LNCaP clone FGC (cell line): ENCODE results near the gene TAC4.

ENCODE experiments used
- DNase-seq: peaks from one replicate; pipeline ENCODE4 v3.0.0-alpha.2; 2011; ENCODE audit warnings: low read depth
- H3K4me3 ChIP-seq: 2 replicates; pipeline ENCODE4 v1.5.1; 2011; ENCODE audit warnings: mild to moderate bottlenecking, low read depth, low read length, control low read depth
- TF ChIP-seq, protein P1 (sequence below): IDR thresholded peaks from 2 replicates; pipeline ENCODE4 v1.5.1; 2012; ENCODE audit warnings: mild to moderate bottlenecking; ENCODE audit not compliant: control insufficient read depth, insufficient read depth; ENCODE audit errors: extremely low read depth

TAC4 gene

DNA sequence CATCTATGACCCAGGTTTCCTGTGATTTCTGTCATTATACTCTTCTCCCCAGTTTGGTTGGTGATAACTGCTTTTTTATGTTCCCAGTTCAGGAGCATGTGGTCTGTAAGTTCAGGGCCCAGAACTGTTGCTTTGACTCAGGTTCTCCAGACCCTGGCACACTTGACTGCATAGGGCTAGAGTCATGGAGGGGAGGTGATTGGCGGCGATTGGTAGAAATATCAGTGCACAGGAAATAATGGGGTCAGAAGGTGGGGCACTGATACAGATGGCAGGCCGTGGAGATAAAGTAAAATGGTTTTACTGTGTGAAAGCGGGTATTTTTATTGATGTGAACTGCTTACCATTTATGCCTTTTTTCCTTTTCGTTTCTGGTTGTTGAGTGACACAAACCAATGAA, 28.7 kb downstream of the TAC4 start:
- TF ChIP-seq, protein P1, sequence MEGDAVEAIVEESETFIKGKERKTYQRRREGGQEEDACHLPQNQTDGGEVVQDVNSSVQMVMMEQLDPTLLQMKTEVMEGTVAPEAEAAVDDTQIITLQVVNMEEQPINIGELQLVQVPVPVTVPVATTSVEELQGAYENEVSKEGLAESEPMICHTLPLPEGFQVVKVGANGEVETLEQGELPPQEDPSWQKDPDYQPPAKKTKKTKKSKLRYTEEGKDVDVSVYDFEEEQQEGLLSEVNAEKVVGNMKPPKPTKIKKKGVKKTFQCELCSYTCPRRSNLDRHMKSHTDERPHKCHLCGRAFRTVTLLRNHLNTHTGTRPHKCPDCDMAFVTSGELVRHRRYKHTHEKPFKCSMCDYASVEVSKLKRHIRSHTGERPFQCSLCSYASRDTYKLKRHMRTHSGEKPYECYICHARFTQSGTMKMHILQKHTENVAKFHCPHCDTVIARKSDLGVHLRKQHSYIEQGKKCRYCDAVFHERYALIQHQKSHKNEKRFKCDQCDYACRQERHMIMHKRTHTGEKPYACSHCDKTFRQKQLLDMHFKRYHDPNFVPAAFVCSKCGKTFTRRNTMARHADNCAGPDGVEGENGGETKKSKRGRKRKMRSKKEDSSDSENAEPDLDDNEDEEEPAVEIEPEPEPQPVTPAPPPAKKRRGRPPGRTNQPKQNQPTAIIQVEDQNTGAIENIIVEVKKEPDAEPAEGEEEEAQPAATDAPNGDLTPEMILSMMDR = no peak
- DNase-seq = no peak
- H3K4me3 ChIP-seq = no peak overlapping the region

DNA sequence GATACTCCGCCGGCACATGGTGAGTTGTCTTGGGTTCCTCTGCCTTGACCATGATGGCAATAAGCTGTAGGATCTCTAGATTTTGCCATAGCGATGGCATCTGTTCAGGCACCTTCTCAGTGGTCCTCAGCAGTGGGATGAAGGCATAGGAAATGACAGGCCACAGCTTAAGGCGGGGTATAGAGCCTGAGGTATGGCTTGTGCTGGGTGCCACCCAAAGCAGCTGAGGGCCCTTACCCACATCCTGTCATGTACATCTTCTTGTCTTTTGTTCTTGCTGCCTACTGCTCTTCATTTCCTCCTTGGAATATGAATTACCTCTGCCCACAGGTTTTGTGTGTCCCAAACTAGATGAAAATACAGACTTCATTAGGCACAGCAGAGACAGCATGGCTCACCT, 29.9 kb downstream of the TAC4 start:
- no peak overlapping the region for H3K4me3 ChIP-seq
- DNase-seq = no peak
- TF ChIP-seq, protein P1 = no peak

DNA sequence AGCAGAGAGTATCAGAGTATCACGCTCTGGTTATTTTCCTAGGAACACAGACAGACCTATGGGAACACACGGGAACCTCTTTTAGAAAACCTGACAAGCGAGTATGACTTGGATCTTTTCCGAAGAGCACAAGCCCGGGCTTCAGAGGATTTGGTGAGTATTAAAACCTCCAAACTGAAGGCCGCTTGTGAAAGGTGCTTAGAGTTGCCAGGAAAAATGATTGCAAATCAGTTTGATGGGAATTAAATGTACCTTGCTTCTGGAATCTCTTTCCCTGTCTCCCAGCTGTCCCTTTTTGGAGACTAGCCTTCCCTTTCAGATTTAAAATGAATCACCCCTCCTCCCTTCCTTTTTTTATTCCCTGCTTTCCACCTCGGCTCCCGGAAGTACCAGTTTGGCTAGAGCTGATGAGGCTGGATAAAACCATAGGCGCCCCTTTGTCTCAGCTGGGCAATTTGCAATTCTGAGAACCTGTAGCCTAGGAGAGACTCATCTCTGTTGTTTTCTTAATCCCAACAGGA, 32.0 kb downstream of the TAC4 start:
- TF ChIP-seq, protein P1 = no peak
- peak; percentile 83 for DNase-seq
- H3K4me3 ChIP-seq = peak overlapping the region; percentile 40

DNA sequence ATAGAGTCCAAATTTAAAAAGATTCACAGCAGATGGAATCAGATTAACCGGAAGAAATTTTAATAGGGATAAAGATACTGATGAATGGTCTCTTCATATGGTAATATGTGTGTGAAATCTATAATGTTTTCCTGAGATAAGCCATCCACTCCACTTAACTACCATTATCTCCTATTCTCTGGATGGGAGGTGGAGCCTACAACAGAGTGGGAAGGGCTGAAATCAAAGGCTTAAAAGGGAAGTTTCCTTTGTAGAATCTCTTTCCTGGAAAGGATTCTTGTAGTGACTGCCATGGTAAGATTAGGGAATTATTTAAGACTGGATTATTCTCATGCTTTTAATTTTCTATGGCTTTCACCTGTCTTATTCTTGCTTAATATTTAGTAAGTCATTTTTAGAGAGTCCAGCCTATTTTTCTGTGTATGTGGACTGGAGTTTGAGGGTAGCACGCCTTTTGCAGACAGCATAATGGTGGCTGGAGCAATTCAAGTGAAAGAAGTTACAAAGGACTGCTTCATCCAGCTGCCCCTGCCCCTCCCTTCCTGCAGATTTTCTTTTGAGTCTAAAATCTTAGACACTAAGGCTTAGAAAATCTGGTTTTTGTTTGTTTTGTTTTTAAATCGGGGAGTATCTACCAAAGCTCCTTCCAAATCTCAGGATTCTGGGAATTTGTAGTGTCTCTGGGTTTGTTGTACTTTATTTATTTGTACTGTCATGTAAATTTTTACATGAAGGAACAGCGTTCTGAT, 32.9 kb downstream of the TAC4 start:
- DNase-seq = no peak
- H3K4me3 ChIP-seq = peak overlapping the region; percentile 40
- TF ChIP-seq, protein P1 = no peak

DNA sequence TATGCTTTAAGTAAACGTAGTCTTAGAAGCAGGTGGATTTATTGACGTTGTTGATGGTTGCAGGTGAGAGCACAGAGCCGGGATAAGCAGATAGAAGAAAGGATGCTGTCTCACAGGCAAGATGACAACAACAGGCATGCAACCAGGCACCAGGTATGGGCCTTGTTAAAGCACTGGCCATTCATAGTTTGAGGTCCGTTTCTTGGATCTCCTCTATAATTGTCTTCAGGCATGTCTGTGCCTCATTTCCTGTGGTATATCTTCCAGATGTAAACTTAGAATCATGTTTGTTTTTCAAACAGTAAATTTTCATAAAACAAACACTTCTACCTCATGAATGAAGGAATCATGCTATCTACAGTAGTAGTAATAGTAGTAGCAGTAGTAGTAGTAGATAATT, 38.8 kb downstream of the TAC4 start:
- DNase-seq = no peak
- no peak overlapping the region for H3K4me3 ChIP-seq
- TF ChIP-seq, protein P1 = no peak

DNA sequence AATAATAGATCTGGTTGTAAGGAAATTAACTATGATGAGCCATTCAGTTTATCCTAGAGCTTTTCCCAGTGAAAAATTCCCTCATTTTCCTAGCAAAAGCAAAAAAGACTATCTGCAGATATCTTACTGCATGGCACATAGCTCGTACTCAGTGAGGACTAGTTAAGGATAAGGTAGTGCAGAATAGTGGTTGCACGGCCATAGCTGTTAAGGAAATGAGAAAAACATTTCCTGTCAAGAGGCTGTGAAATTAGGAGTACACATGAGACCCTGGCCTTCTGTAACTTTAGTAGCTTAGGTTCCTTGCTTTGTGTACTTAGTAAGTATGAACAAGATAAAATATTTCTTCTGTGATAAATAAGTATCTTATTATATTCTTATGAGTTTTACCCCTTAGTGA, 49.1 kb downstream of the TAC4 start:
- DNase-seq = no peak
- TF ChIP-seq, protein P1 = no peak

DNA sequence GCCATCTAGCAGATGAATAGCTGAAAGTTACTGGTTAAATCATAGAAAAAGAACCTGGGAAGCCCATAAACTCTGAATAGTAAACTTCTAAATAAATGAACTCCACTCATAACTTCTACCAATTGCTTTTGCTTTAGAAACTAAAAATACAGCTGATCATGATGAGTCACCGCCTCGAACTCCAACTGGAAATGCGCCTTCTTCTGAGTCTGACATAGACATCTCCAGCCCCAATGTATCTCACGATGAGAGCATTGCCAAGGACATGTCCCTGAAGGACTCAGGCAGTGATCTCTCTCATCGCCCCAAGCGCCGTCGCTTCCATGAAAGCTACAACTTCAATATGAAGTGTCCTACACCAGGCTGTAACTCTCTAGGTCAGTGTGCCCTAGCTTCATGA, 49.7 kb downstream of the TAC4 start:
- no peak for DNase-seq
- H3K4me3 ChIP-seq = no peak overlapping the region
- TF ChIP-seq, protein P1 = no peak

More for the DNA sequence above, 49.1 kb downstream of the TAC4 start:
- H3K4me3 ChIP-seq = no peak overlapping the region
